OCI-LY3 (cell line): Measurements from ENCODE around the gene TUBGCP6.

ENCODE experiments used
- H2AFZ ChIP-seq: fragments of 200-600, 300-600 bp; shearing (Covaris generic); 2 replicates; pipeline ENCODE4 v1.6.0; 2014; ENCODE audit warnings: antibody characterized with exemption, low read depth, low read length
- H3K27ac ChIP-seq: fragments of 200-600, 300-600 bp; sonication (generic); 2 replicates; pipeline ENCODE4 v1.5.1; 2014; ENCODE audit warnings: mild to moderate bottlenecking, low read length, moderate library complexity, mixed read lengths
- H3K27me3 ChIP-seq: fragments of 200-600, 300-600 bp; sonication (generic); 2 replicates; pipeline ENCODE4 v1.6.1; 2014; ENCODE audit warnings: low read depth, low read length, mixed read lengths
- H3K36me3 ChIP-seq: fragments of 200-600, 300-600 bp; sonication (generic); replicated peaks from 2 replicates; pipeline ENCODE3; 2014; ENCODE audit warnings: low read depth, low read length, mixed read lengths
- H3K4me1 ChIP-seq: fragments of 300-600, 200-600 bp; sonication (generic); 2 replicates; pipeline ENCODE4 v1.6.1; 2014; ENCODE audit warnings: low read length, mixed read lengths
- H3K4me2 ChIP-seq: fragments of 200-600, 300-600 bp; sonication (generic); 2 replicates; pipeline ENCODE4 v1.6.1; 2014; ENCODE audit warnings: low read length, mixed read lengths
- H3K4me3 ChIP-seq: fragments of 300-600, 200-600 bp; sonication (generic); 2 replicates; pipeline ENCODE4 v1.5.1; 2014; ENCODE audit warnings: antibody characterized with exemption, mild to moderate bottlenecking, low read length, moderate library complexity
- H3K79me2 ChIP-seq: fragments of 300-600, 200-600 bp; shearing (Covaris generic); 2 replicates; pipeline ENCODE4 v1.6.1; 2014; ENCODE audit warnings: mild to moderate bottlenecking, low read length, mixed read lengths
- H3K9ac ChIP-seq: fragments of 300-600, 200-600 bp; shearing (Covaris generic); 2 replicates; pipeline ENCODE4 v1.6.0; 2014; ENCODE audit warnings: mild to moderate bottlenecking, low read length, moderate library complexity
- H3K9me3 ChIP-seq: fragments of 200-600, 300-600 bp; shearing (Covaris generic); 2 replicates; pipeline ENCODE4 v1.6.1; 2014; ENCODE audit warnings: low read length, mixed read lengths; ENCODE audit not compliant: insufficient read depth
- H4K20me1 ChIP-seq: fragments of 200-600, 300-600 bp; sonication (generic); 2 replicates; pipeline ENCODE4 v1.6.1; 2016; ENCODE audit warnings: low read length, mixed read lengths; ENCODE audit not compliant: insufficient read depth
- CTCF ChIP-seq: fragments of 200-600, 300-600 bp; sonication (generic); IDR thresholded peaks from 2 replicates; pipeline ENCODE4 v1.5.1; 2014; ENCODE audit warnings: antibody characterized with exemption, low read length, low read depth
- EZH2phosphoT487 ChIP-seq: fragments of 200-600 bp; shearing (Covaris generic); IDR thresholded peaks from 2 replicates; pipeline ENCODE4 v1.6.1; 2018; ENCODE audit warnings: antibody characterized with exemption, mixed run types, low read depth

Gene TUBGCP6

GRCh38 chr22:50226875-50227165 is 18.0 kb downstream of the TUBGCP6 start:
- Histone ChIP-seq H3K4me2 (no peak overlapping the region), H2AFZ (no peak overlapping the region), H3K9me3 (no peaks in the 10 kb centered on the region), H3K36me3 (peaks cover 2% of the 10 kb centered on the region), H3K9ac (no peak overlapping the region), H3K27ac (no peak overlapping the region), H3K4me1 (no peaks in the 10 kb centered on the region), H3K79me2 (no peaks in the 10 kb centered on the region), H3K27me3 (no peaks in the 10 kb centered on the region), H4K20me1 (no peaks in the 10 kb centered on the region), H3K4me3 (no peak overlapping the region)
- TF ChIP-seq CTCF (no peak), EZH2phosphoT487 (no peak)

- TF ChIP-seq EZH2phosphoT487: no peak
- TF ChIP-seq CTCF: no peak
- no peaks in the 10 kb centered on the region for H4K20me1 ChIP-seq
- no peaks in the 10 kb centered on the region for H3K27me3 ChIP-seq
- H3K4me2 ChIP-seq: no peak overlapping the region
- H3K79me2 ChIP-seq: no peaks in the 10 kb centered on the region
- H3K36me3 ChIP-seq: peaks cover 2% of the 10 kb centered on the region
- H3K9ac ChIP-seq: no peak overlapping the region
- H3K9me3 ChIP-seq: no peaks in the 10 kb centered on the region
- no peak overlapping the region for H3K4me3 ChIP-seq
- H2AFZ ChIP-seq: no peak overlapping the region
- H3K4me1 ChIP-seq: no peaks in the 10 kb centered on the region
- no peak overlapping the region for H3K27ac ChIP-seq
These were observed 18.6 kb downstream of the TUBGCP6 start for GRCh38 chr22:50226063-50226874.

GRCh38 chr22:50225200-50225969 is 19.4 kb downstream of the TUBGCP6 start:
- H3K4me1 ChIP-seq: no peaks in the 10 kb centered on the region
- H3K36me3 ChIP-seq: peaks cover 2% of the 10 kb centered on the region
- no peak overlapping the region for H2AFZ ChIP-seq
- no peak overlapping the region for H3K4me2 ChIP-seq
- H3K4me3 ChIP-seq: no peak overlapping the region
- H3K27me3 ChIP-seq: no peaks in the 10 kb centered on the region
- no peak overlapping the region for H3K9ac ChIP-seq
- H3K9me3 ChIP-seq: no peaks in the 10 kb centered on the region
- H3K27ac ChIP-seq: no peak overlapping the region
- no peaks in the 10 kb centered on the region for H3K79me2 ChIP-seq
- TF ChIP-seq CTCF: no peak
- TF ChIP-seq EZH2phosphoT487: no peak
- H4K20me1 ChIP-seq: no peaks in the 10 kb centered on the region

GRCh38 chr22:50224071-50224470 is 20.8 kb downstream of the TUBGCP6 start:
- TF ChIP-seq CTCF (no peak), EZH2phosphoT487 (no peak)
- no peak overlapping the region for H3K9ac ChIP-seq
- no peak overlapping the region for H3K4me2 ChIP-seq
- no peak overlapping the region for H3K4me3 ChIP-seq
- H3K27me3 ChIP-seq: no peaks in the 10 kb centered on the region
- H3K27ac ChIP-seq: no peak overlapping the region
- no peaks in the 10 kb centered on the region for H3K9me3 ChIP-seq
- H3K79me2 ChIP-seq: no peaks in the 10 kb centered on the region
- H2AFZ ChIP-seq: no peak overlapping the region
- peaks cover 4% of the 10 kb centered on the region for H3K36me3 ChIP-seq
- H4K20me1 ChIP-seq: no peaks in the 10 kb centered on the region
- H3K4me1 ChIP-seq: no peaks in the 10 kb centered on the region
